PC-9 (cell line): Measurements from ENCODE around the gene KIF27. TPM values are rescaled to one million over a fixed set of nuclear protein-coding genes. Genes with fewer than 3 reads are reported as not detected.
"Not testable (repeated sequence)": the region's sequence is repeated elsewhere in the genome, so short reads cannot be mapped to it uniquely, and the experiment has no call there.

Experiments used
- BruUV-seq: library from RNA; stranded (reverse); fragments of 400-500 nt; replicated peaks from 2 replicates; lab custom pipeline; 2021; lab: Mats Ljungman, UMichigan
- CTCF ChIA-PET: fragments of 300-600 bp; sonication (Branson Sonifier 250); formaldehyde crosslinking; loops from one replicate; lab custom pipeline; 2022; ENCODE audit warnings: antibody characterized with exemption; lab: Charles Lee
- POLR2A ChIA-PET: fragments of 300-600 bp; sonication (Branson Sonifier 250); formaldehyde crosslinking; loops from one replicate; lab custom pipeline; 2022; ENCODE audit warnings: antibody characterized with exemption; ENCODE audit not compliant: unreplicated experiment; lab: Charles Lee
- DNase-seq, 2 experiments: peaks; one replicate each; pipeline versions ENCODE4 v3.0.0 to v3.0.0-alpha.2; 2015 to 2022; ENCODE audit warnings: mixed read lengths in 1 of 2
- H2AFZ ChIP-seq: fragments of 200-600 bp; sonication (generic); 2 replicates; pipeline ENCODE4 v1.8.1; 2017; ENCODE audit warnings: antibody characterized with exemption
- H3F3A ChIP-seq: fragments of 200-600 bp; sonication (generic); 2 replicates; pipeline ENCODE4 v1.8.1; 2017; ENCODE audit warnings: antibody characterized with exemption, mild to moderate bottlenecking, low read depth; ENCODE audit not compliant: insufficient read depth
- H3K27ac ChIP-seq: fragments of 200-600 bp; sonication (generic); 2 replicates; pipeline ENCODE4 v1.6.1; 2016; ENCODE audit warnings: mixed run types
- H3K27me3 ChIP-seq: fragments of 200-600 bp; sonication (generic); 2 replicates; pipeline ENCODE4 v1.6.1; 2016; ENCODE audit warnings: low read depth, mixed run types; ENCODE audit not compliant: insufficient read depth
- H3K36me3 ChIP-seq: fragments of 200-600 bp; sonication (generic); 2 replicates; pipeline ENCODE4 v1.6.1; 2016; ENCODE audit warnings: low read depth, mixed run types
- H3K4me1 ChIP-seq: fragments of 200-600 bp; sonication (generic); replicated peaks from 2 replicates; pipeline ENCODE4 v1.6.1; 2016; ENCODE audit warnings: mixed run types; ENCODE audit not compliant: insufficient read depth
- H3K4me2 ChIP-seq: fragments of 200-600 bp; sonication (generic); 2 replicates; pipeline ENCODE4 v1.6.1; 2017; ENCODE audit warnings: mixed run types
- H3K4me3 ChIP-seq: fragments of 200-600 bp; sonication (generic); 2 replicates; pipeline ENCODE4 v1.6.1; 2016; ENCODE audit warnings: mixed run types
- H3K79me2 ChIP-seq: fragments of 200-600 bp; sonication (generic); 2 replicates; pipeline ENCODE4 v1.6.1; 2017; ENCODE audit warnings: low read depth, mixed run types
- H3K9me2 ChIP-seq: fragments of 200-600 bp; sonication (generic); 2 replicates; pipeline ENCODE4 v1.8.1; 2017; ENCODE audit warnings: mild to moderate bottlenecking; ENCODE audit not compliant: insufficient read depth
- H3K9me3 ChIP-seq: fragments of 200-600 bp; sonication (generic); 2 replicates; pipeline ENCODE4 v1.8.1; 2016; ENCODE audit warnings: low read depth; ENCODE audit not compliant: insufficient read depth
- H4K20me1 ChIP-seq: fragments of 200-600 bp; sonication (generic); 2 replicates; pipeline ENCODE4 v1.8.1; 2017; ENCODE audit not compliant: insufficient read depth
- EZH2 ChIP-seq: fragments of 200-600 bp; sonication (generic); IDR thresholded peaks from 2 replicates; pipeline ENCODE4 v1.8.0; 2017; ENCODE audit warnings: antibody characterized with exemption, low read depth
- intact Hi-C: fragments of 100-400 bp; cut with micrococcal nuclease; formaldehyde crosslinking; loops from one replicate; pipeline ENCODE4 v1.10.0; 2022; ENCODE audit not compliant: unreplicated experiment
- total RNA-seq: library from RNA; stranded (reverse); gene quantifications from 2 replicates; pipeline ENCODE4 v1.2.3, GENCODE V29; 2021
- TF ChIP-seq, protein P1 (sequence below): fragments of 200-600 bp; sonication (generic); conservative IDR thresholded peaks from 2 replicates; pipeline ENCODE4 v1.6.1; 2017; ENCODE audit warnings: mixed run types, antibody characterized with exemption, mild to moderate bottlenecking, moderate library complexity

Gene KIF27
- total RNA-seq, 1 experiment from 2014 or later, result 13.3 TPM

DNA sequence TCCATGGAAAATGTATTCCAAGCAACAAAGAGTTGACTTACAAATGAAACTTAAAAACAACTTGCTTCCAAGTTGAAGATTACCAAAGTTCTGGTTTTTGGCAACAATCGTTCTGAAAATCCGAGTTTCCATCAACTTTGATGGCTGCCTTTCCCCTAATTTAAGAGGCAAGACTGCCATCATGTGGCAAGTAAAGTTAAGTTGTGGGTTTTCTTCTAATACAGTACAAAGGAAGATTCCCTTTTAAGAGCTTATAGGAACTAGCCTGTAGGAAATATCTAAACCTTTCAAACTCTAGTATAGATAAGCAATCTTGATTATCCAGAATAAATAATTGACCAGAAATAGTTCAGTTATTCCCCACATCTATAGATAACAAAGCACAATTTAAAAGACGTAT lies 9.0 kb downstream of the KIF27 start:
- H3K36me3 ChIP-seq, H3K9me2 ChIP-seq, H3K4me2 ChIP-seq, H3K9me3 ChIP-seq, H3F3A ChIP-seq, H3K27me3 ChIP-seq, intact Hi-C loops, H3K4me3 ChIP-seq, H3K27ac ChIP-seq, H3K4me1 ChIP-seq, BruUV-seq, POLR2A ChIA-PET, DNase-seq, H4K20me1 ChIP-seq, H3K79me2 ChIP-seq, H2AFZ ChIP-seq: not testable (repeated sequence)
- CTCF ChIA-PET, result interaction anchor here (0.6 to 0.9 kb wide), 4 partner anchors 34 to 404 kb away, joined by 3 to 7 read pairs (median 4); no protein-coding TSS in a partner anchor
- TF ChIP-seq, protein P1, sequence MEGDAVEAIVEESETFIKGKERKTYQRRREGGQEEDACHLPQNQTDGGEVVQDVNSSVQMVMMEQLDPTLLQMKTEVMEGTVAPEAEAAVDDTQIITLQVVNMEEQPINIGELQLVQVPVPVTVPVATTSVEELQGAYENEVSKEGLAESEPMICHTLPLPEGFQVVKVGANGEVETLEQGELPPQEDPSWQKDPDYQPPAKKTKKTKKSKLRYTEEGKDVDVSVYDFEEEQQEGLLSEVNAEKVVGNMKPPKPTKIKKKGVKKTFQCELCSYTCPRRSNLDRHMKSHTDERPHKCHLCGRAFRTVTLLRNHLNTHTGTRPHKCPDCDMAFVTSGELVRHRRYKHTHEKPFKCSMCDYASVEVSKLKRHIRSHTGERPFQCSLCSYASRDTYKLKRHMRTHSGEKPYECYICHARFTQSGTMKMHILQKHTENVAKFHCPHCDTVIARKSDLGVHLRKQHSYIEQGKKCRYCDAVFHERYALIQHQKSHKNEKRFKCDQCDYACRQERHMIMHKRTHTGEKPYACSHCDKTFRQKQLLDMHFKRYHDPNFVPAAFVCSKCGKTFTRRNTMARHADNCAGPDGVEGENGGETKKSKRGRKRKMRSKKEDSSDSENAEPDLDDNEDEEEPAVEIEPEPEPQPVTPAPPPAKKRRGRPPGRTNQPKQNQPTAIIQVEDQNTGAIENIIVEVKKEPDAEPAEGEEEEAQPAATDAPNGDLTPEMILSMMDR, result peak; percentile 64

DNA sequence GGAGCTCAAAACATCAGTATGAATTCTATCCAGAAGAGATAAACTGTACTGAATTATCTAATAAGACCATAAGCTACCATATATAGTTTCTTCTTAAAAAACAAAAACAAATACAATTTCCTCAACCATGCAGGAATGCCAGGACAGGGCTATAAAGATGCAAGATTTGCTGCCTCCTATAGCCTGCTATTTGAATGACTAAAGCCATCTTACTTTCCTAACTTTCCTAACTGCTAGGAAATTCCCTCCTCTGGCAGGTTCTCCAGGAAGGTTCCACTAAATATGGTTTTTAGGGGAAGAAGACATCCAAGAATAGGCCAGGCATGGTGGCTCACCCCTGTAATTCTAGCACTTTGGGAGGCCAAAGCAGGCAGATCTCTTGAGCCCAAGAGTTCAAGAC lies 15.1 kb downstream of the KIF27 start:
- no peaks in the 10 kb centered on the region for H3K79me2 ChIP-seq
- no peak for TF ChIP-seq EZH2
- TF ChIP-seq, protein P1, result no peak
- no peaks in the 10 kb centered on the region for H3K9me2 ChIP-seq
- no peaks in the 10 kb centered on the region for H3K9me3 ChIP-seq
- H3K36me3 ChIP-seq, result no peaks in the 10 kb centered on the region
- no peak overlapping the region for H3K4me2 ChIP-seq
- H2AFZ ChIP-seq, result no peak overlapping the region
- CTCF ChIA-PET, result no interaction called here
- no peaks in the 10 kb centered on the region for H4K20me1 ChIP-seq
- no peaks in the 10 kb centered on the region for H3K4me1 ChIP-seq
- intact Hi-C loops, result no loop called here
- H3K4me3 ChIP-seq, result no peak overlapping the region
- no TSS peak for BruUV-seq
- H3K27me3 ChIP-seq, result no peaks in the 10 kb centered on the region
- H3K27ac ChIP-seq, result no peak overlapping the region
- POLR2A ChIA-PET, result no interaction called here
- no peak for DNase-seq
- no peaks in the 10 kb centered on the region for H3F3A ChIP-seq

DNA sequence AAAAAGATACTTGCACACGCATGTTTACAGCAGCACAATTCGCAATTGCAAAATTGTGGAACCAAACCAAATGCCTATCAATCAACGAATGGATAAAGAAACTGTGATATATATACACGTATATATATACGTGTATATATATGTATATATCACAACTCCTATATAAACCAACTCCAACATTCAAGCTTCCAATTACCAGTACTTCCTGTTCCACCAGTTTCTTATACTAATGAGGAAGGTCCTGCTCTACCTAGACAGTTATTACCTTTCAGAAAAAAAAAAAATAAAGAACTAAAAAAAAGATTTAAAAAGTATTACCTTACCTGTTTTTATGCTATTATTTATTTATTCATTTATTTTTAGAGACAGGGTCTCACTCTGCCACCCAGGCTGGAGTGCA lies 20.6 kb downstream of the KIF27 start:
- DNase-seq, H3K9me2 ChIP-seq, H3K27ac ChIP-seq, H3K36me3 ChIP-seq, BruUV-seq, H3K79me2 ChIP-seq, H3K4me2 ChIP-seq, H4K20me1 ChIP-seq, H3K4me3 ChIP-seq, H3K27me3 ChIP-seq, H2AFZ ChIP-seq, H3K9me3 ChIP-seq, H3K4me1 ChIP-seq, H3F3A ChIP-seq, POLR2A ChIA-PET, CTCF ChIA-PET: not testable (repeated sequence)
- intact Hi-C loops, result loop anchor here (2.0 kb wide), 1 partner anchor 16 kb away; no protein-coding TSS in a partner anchor

DNA sequence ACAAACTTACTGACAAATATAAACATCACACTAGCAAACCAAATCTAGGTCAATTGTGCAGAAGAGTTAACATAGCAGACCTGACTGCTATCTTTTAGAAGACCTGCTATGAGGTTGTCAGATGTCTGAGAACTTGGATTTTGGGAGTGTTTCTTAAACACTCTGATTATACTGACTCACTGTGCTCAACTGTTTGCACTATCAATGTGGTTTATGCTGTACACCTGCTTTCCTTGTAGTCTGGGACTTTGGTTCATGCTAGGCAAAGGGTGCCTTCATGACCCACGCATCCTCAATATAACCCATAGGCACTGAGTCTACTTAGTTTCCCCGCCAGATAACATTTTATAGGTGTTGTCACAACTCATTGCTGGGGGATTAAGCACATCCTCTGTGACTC lies 26.9 kb downstream of the KIF27 start:
- H3K36me3 ChIP-seq, intact Hi-C loops, H3K4me2 ChIP-seq, H3K9me3 ChIP-seq, H3F3A ChIP-seq, POLR2A ChIA-PET, CTCF ChIA-PET, H4K20me1 ChIP-seq, H3K79me2 ChIP-seq, H3K27ac ChIP-seq, H3K27me3 ChIP-seq, H3K9me2 ChIP-seq, BruUV-seq, H2AFZ ChIP-seq, H3K4me3 ChIP-seq: not testable (repeated sequence)
- peak in 1 of 2 experiments; percentile 58 for DNase-seq
- peaks cover 10% of the 10 kb centered on the region for H3K4me1 ChIP-seq

DNA sequence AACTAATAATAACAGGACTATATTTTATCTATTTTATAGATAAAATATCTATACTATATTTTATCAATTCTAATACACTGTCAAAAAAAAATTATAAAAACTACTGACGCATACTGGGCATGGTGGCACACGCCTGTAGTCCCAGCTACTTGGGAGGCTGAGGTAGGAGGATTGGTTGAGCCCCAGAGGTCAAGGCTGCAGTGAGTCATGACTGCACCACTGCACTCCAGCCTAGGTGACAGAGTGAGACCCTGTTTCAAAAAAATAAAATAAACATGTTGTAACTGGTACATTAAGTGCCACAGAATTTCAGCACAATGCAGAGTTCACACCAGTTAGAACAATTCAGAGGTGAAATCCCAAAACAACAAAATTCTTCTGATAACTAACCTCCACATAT lies 34.7 kb downstream of the KIF27 start:
- H2AFZ ChIP-seq, H3F3A ChIP-seq, H3K79me2 ChIP-seq, DNase-seq, H4K20me1 ChIP-seq, H3K4me2 ChIP-seq, H3K27ac ChIP-seq, intact Hi-C loops, H3K9me2 ChIP-seq, H3K36me3 ChIP-seq, H3K9me3 ChIP-seq, BruUV-seq, H3K4me3 ChIP-seq, H3K27me3 ChIP-seq: not testable (repeated sequence)
- peaks cover 18% of the 10 kb centered on the region; the same call in 1 of the 2 replicates for H3K4me1 ChIP-seq
- POLR2A ChIA-PET, result interaction anchor here (0.6 to 0.7 kb wide), 2 partner anchors 34 to 407 kb away, joined by 3 to 5 read pairs; no protein-coding TSS in a partner anchor
- CTCF ChIA-PET, result interaction anchor here (0.7 kb wide), 1 partner anchor 16 kb away, joined by 3 read pairs; no protein-coding TSS in a partner anchor

DNA sequence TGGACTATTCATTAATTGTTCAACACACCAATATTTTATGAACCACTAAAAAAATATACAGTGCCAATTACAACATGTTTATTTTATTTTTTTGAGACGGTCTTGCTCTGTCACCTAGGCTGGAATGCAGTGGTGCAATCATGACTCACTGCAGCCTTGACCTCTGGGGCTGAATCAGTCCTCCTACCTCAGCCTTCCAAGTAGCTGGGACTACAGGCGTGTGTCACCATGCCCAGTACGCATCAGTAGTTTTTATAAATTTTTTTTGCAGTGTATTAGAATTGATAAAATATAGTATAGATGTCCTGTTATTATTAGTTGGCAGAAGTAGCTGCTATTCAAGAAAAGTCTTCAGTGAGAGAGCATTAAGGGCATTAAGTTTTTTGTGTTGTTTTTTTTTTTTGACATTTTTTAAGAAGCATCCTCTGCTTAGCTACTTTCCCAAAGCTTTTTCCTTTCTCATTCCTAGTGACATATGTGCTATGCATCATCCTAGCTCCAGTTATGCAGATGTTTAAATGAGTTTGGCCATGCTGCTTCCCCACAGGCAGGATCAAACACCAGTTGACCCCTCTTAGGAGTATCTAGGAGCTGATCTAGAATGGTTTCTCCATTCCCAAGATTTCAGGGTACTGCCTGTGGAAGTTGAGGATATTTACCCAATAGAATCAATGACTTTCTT lies 35.5 kb downstream of the KIF27 start:
- POLR2A ChIA-PET, result interaction anchor here (0.6 to 0.7 kb wide), 4 partner anchors 32 to 408 kb away, joined by 3 to 5 read pairs (median 4); no protein-coding TSS in a partner anchor
- not testable (repeated sequence) for H3K4me2 ChIP-seq
- H3K27ac ChIP-seq, result peak overlapping the region; percentile 47

More for the DNA sequence above, 35.5 kb downstream of the KIF27 start:
- not testable (repeated sequence) for H4K20me1 ChIP-seq, H3K27me3 ChIP-seq, BruUV-seq, H3K4me3 ChIP-seq, H3K9me3 ChIP-seq, H3K9me2 ChIP-seq, H3K79me2 ChIP-seq, H3K36me3 ChIP-seq, H2AFZ ChIP-seq, H3F3A ChIP-seq
- H3K4me1 ChIP-seq, result peaks cover 18% of the 10 kb centered on the region; the same call in 1 of the 2 replicates
- intact Hi-C loops, result loop anchor here (2.0 kb wide), 1 partner anchor 15 kb away; no protein-coding TSS in a partner anchor
- CTCF ChIA-PET, result interaction anchor here (0.6 to 0.7 kb wide), 2 partner anchors 15 to 27 kb away, joined by 3 to 5 read pairs; no protein-coding TSS in a partner anchor
- peak; percentile 76 to 90 for DNase-seq
